ENCODE results near the gene RNH1. TPM values are rescaled to one million over a fixed set of nuclear protein-coding genes. Genes with fewer than 3 reads are reported as not detected.

Gene RNH1
- total RNA-seq, 1 donor from 2014 or later = 163 TPM

DNA sequence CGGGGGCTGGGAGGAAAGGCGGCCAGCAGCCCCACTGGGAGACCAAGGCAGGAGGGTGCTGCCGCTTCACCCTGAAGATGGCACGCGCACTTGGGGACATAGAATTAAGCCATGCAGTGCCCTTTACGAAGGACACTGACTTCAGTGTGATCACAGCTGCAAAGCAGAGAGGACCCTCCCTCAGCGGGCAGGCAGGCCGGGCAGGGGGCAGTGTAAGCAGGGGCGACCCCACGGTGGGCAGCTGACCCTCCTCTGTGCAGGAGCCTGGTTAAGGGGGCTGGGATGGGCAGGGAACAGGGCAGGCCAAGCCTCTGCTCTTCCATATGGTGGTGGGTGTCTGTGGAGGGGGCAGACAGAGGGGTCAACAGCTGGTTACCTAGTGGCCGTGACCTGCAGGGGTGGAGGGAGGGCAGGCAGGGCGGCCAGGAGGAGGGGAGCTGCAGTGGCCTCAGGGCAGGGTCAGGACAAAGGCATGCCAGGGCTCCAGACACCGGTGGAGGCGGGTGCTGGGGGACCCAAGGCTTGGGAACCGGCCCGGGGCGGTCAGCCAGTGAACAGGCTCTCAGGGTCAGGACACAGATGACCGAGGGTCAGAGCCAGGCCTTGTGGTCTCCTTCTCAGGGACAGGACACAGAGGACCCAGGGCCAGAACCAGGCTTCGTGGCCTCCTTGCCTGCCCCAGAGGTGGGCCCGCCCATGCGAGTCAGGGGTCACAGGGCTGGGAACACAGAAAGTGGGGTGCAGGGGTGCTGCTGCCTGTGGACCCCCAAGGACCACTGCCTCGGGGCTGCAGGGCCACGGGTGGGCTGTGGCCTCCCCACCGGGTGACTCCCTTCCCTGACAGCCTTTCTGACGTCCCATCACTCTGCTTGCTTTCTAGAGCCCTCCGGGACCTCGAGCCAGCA is 46.3 kb upstream of the RNH1 start:
- H3K4me3 ChIP-seq (ENCODE audit: low read depth, low read length) = no peak overlapping the region
- TF ChIP-seq, protein P1, sequence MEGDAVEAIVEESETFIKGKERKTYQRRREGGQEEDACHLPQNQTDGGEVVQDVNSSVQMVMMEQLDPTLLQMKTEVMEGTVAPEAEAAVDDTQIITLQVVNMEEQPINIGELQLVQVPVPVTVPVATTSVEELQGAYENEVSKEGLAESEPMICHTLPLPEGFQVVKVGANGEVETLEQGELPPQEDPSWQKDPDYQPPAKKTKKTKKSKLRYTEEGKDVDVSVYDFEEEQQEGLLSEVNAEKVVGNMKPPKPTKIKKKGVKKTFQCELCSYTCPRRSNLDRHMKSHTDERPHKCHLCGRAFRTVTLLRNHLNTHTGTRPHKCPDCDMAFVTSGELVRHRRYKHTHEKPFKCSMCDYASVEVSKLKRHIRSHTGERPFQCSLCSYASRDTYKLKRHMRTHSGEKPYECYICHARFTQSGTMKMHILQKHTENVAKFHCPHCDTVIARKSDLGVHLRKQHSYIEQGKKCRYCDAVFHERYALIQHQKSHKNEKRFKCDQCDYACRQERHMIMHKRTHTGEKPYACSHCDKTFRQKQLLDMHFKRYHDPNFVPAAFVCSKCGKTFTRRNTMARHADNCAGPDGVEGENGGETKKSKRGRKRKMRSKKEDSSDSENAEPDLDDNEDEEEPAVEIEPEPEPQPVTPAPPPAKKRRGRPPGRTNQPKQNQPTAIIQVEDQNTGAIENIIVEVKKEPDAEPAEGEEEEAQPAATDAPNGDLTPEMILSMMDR (conservative IDR thresholded peaks at IDR 0.05; ENCODE audit: low read depth, low read length) = no peak
- DNase-seq (ENCODE audit: low read depth) = no peak

DNA sequence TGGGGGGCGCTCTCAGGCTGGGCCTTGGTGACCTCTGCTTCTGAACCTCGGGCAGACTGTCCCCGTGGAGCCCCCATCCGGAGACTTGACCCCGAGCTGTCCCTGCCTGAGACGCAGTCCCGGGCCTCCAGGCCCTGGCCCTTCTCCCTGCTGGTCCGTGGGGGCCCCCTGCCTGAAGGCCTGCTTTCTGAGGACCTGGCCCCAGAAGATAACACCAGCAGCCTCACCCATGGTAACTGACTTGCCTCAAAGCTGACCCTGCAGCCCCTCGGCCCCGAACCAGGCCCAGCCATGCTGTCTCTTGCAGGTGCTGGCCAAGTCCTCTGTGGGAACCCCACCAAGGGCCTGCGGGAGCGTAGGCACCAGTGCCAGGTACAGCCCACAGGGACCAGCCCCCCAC is 44.6 kb upstream of the RNH1 start:
- DNase-seq (ENCODE audit: low read depth) = no peak
- H3K4me3 ChIP-seq (ENCODE audit: low read depth, low read length) = no peak overlapping the region
- TF ChIP-seq, protein P1 (conservative IDR thresholded peaks at IDR 0.05; ENCODE audit: low read depth, low read length) = no peak

DNA sequence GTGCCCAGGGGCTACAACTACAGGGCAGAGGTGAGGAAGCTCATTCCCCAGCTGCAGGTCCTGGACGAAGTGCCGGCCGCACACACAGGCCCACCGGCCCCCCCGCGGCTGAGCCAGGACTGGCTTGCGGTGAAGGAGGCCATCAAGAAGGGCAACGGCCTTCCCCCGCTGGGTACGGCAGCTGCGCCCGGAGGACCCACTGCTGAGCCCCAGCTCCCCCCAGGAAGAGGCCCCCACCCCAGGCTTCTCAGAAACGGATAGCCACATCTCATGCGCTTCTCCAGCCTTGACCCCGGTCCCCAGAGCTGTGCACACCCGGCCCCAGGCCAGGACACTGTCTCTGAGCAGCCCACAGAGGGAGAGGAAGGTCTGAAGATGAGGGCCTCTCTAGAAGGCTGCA is 44.1 kb upstream of the RNH1 start:
- no peak for DNase-seq (ENCODE audit: low read depth)
- TF ChIP-seq, protein P1 (conservative IDR thresholded peaks at IDR 0.05; ENCODE audit: low read depth, low read length) = no peak
- no peak overlapping the region for H3K4me3 ChIP-seq (ENCODE audit: low read depth, low read length)

DNA sequence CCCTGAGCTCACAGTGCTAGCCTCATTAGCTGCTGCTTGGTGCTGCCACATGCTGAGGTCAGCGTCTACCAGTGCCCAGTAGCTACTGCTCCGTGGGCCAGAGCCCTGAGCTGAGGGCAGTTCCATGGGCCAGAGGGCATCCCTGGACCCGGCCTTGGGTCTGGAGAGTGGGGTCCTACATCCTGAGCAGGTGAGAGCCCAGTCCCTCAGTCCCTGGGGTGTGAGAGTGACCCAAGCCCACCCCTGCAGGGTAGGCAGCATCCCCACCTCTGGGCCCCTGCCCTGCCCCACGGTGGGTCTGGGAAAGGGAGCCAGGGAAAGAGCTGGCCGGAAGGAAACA is 43.7 kb upstream of the RNH1 start:
- no peak for DNase-seq (ENCODE audit: low read depth)
- H3K4me3 ChIP-seq (ENCODE audit: low read depth, low read length) = no peak overlapping the region
- TF ChIP-seq, protein P1 (conservative IDR thresholded peaks at IDR 0.05; ENCODE audit: low read depth, low read length) = no peak

DNA sequence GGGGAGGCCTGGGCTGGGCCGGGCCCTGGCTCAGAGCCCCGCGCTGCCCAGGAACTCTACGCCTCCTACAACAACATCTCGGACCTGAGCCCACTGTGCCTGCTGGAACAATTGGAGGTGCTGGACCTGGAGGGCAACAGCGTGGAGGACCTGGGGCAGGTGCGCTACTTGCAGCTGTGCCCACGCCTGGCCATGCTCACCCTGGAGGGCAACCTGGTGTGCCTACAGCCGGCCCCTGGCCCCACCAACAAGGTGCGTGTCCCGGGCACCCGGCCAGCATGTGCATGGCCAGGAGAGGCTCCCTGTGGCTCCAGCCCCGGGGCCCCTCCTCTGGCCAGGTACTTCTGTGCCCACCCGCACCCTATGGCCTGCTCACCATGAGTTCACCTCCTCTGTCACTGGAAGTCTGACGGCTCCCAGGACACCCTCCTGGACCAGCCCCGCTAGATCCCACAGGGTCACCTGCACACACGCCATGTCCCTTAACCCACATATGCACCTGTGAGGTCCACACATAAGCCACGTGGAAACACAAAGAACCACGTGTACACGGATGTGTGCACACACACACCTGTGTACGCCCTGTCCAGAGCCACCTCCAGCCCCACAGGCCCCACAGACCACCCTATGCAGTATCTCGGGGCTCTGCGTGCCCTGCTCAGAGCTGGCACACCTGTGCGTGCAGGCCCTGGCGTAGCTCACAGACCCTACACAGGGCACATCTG is 43.1 kb upstream of the RNH1 start:
- H3K4me3 ChIP-seq (ENCODE audit: low read depth, low read length) = no peak overlapping the region
- TF ChIP-seq, protein P1 (conservative IDR thresholded peaks at IDR 0.05; ENCODE audit: low read depth, low read length) = no peak
- DNase-seq (ENCODE audit: low read depth) = no peak

DNA sequence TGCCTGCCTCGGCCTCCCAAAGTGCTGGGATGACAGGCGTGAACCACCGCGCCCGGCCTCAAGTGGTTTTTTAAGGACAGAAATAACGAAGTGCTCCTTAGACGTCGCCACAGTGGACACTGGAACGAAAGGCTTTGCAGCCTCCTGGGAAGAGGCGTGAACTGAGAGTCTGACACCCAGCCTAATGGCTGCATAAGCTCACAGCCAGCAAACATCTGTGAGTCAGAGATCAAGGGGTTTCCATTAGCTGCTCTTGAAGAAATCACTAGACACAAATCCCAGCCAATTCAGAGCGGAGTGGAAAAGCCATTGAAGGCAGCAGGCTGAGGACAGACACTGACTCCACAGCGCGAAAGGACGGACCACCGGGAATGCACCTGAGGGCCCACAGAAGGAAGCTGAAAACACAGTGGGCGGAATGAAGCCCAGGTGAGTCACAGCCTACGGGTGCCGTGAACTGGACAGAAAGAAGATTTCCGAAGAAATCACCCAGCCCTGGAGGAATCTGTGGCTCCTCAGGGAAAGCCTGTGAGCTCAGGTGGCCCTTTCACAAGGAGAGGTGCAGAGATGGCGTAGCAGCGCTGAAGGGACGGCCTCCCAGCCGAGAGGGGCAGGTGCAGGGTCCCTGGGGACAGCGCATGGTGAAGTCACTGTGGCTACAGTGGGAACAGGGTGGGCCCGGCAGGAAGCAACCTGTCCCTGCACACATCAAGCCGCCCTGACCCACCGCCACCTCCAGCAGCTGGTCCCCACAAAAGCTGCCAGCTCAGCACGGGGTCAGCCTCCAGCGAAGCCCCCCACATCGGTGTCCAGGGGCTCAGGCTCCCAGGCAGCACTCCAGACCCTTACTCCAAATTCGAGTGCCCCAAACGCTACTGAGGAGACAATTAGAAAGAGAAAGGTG is 41.9 kb upstream of the RNH1 start:
- no peak for DNase-seq (ENCODE audit: low read depth)
- TF ChIP-seq, protein P1 (conservative IDR thresholded peaks at IDR 0.05; ENCODE audit: low read depth, low read length) = no peak
- no peak overlapping the region for H3K4me3 ChIP-seq (ENCODE audit: low read depth, low read length)

Measured in epithelial cell of proximal tubule (primary cell).